PC-9 (cell line): ENCODE measurements around the gene TM9SF2.

Experiments used
- EZH2 ChIP-seq: fragments of 200-600 bp; sonication (generic); IDR thresholded peaks from 2 replicates; pipeline ENCODE4 v1.8.0; 2017; ENCODE audit warnings: antibody characterized with exemption, low read depth
- TF ChIP-seq, protein P1 (sequence below): fragments of 200-600 bp; sonication (generic); conservative IDR thresholded peaks from 2 replicates; pipeline ENCODE4 v1.6.1; 2017; ENCODE audit warnings: mixed run types, antibody characterized with exemption, mild to moderate bottlenecking, moderate library complexity

DNA sequence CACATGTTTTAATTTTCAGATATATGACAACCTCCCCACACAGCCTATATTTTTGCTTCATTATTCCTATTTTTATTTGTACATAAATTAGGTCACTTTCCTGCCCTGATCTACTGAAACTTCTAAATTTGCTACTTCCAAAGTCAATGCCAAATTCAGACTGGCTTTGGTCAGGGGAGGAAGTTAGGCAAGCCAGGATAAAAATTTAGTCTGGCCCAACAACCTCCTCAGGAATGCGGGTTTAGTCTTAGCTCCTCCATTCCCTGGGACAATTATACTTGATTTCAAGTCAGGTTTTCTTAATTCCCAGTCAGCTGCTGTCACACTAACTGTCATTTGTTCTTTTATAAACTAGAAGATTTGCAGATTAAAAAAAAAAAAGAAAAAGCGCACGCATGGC is 84.3 kb downstream of the TM9SF2 start:
- TF ChIP-seq, protein P1, sequence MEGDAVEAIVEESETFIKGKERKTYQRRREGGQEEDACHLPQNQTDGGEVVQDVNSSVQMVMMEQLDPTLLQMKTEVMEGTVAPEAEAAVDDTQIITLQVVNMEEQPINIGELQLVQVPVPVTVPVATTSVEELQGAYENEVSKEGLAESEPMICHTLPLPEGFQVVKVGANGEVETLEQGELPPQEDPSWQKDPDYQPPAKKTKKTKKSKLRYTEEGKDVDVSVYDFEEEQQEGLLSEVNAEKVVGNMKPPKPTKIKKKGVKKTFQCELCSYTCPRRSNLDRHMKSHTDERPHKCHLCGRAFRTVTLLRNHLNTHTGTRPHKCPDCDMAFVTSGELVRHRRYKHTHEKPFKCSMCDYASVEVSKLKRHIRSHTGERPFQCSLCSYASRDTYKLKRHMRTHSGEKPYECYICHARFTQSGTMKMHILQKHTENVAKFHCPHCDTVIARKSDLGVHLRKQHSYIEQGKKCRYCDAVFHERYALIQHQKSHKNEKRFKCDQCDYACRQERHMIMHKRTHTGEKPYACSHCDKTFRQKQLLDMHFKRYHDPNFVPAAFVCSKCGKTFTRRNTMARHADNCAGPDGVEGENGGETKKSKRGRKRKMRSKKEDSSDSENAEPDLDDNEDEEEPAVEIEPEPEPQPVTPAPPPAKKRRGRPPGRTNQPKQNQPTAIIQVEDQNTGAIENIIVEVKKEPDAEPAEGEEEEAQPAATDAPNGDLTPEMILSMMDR = no peak
- TF ChIP-seq EZH2 = no peak
